AG09319 (cell line): ENCODE data around the gene DDX5.
A peak's percentile ranks its signal among the peaks of the same experiment; 100 is the strongest.

Source experiments
- DNase-seq: peaks from one replicate; pipeline ENCODE4 v3.0.0-alpha.2; 2010; ENCODE audit warnings: low read depth; ENCODE audit errors: extremely low read depth
- CTCF ChIP-seq: IDR thresholded peaks from 2 replicates; pipeline ENCODE4 v1.5.1; 2011; ENCODE audit warnings: low read depth, mild to moderate bottlenecking, inconsistent platforms, low read length, moderate library complexity

Gene DDX5

GRCh38 chr17:64459284-64459747 lies 46.8 kb downstream of the DDX5 start:
- TF ChIP-seq CTCF: no peak
- no peak for DNase-seq

- TF ChIP-seq CTCF: no peak
Measured at GRCh38 chr17:64458756-64459155, 47.3 kb downstream of the DDX5 start.

GRCh38 chr17:64457156-64457555 lies 48.9 kb downstream of the DDX5 start:
- no peak for TF ChIP-seq CTCF
- DNase-seq: no peak

More at GRCh38 chr17:64458756-64459155, 47.3 kb downstream of the DDX5 start:
- DNase-seq: no peak

GRCh38 chr17:64455993-64456885 lies 49.9 kb downstream of the DDX5 start:
- no peak for TF ChIP-seq CTCF
- DNase-seq: no peak

GRCh38 chr17:64449545-64449944 lies 56.5 kb downstream of the DDX5 start:
- no peak for DNase-seq
- TF ChIP-seq CTCF: no peak

- DNase-seq: peak; percentile 51
- TF ChIP-seq CTCF: no peak
Measured at GRCh38 chr17:64448665-64449512, 57.2 kb downstream of the DDX5 start, which contains the start of gene MILR1. Gene MILR1 (plus strand): TSS chr17:64449115. CDS start chr17:64449169, 54 bp downstream.
